Progenitor cell of endocrine pancreas (in vitro differentiated cells): ENCODE measurements around the gene RAG1. TPM values are rescaled to one million over a fixed set of nuclear protein-coding genes. Genes with fewer than 3 reads are reported as not detected.
"Not testable (repeated sequence)": the region's sequence is repeated elsewhere in the genome, so short reads cannot be mapped to it uniquely, and the experiment has no call there.

ENCODE experiments used
- DNase-seq: peaks from one replicate; pipeline ENCODE4 v3.0.0; 2021; ENCODE audit warnings: low spot score; ENCODE audit not compliant: unreplicated experiment
- H3K27ac Mint-ChIP-seq: 2 replicates; pipeline ENCODE4 v1.8.0; 2021; ENCODE audit warnings: mild to moderate bottlenecking, moderate library complexity, mixed read lengths
- H3K27me3 Mint-ChIP-seq: 2 replicates; pipeline ENCODE4 v1.8.0; 2021; ENCODE audit warnings: mixed read lengths
- H3K36me3 Mint-ChIP-seq: 2 replicates; pipeline ENCODE4 v1.8.0; 2022; ENCODE audit warnings: mixed read lengths; ENCODE audit not compliant: insufficient read depth
- H3K4me1 Mint-ChIP-seq: 2 replicates; pipeline ENCODE4 v1.8.0; 2021; ENCODE audit warnings: low read depth, mixed read lengths
- H3K4me3 Mint-ChIP-seq: 2 replicates; pipeline ENCODE4 v1.8.0; 2021; ENCODE audit warnings: low read depth, mild to moderate bottlenecking, moderate library complexity, mixed read lengths
- H3K9me3 Mint-ChIP-seq: 2 replicates; pipeline ENCODE4 v1.8.0; 2021; ENCODE audit warnings: low read depth, mixed read lengths
- total RNA-seq: library from RNA; stranded (reverse); gene quantifications from 2 replicates; pipeline ENCODE4 v1.2.1, GENCODE V29; 2021
- TF ChIP-seq, protein P1 (sequence below): fragments of 200-600 bp; sonication (generic); IDR thresholded peaks from one replicate; pipeline ENCODE4 v1.5.0; 2021; ENCODE audit warnings: antibody characterized with exemption, mild to moderate bottlenecking; ENCODE audit not compliant: unreplicated experiment

The RAG1 gene
- total RNA-seq, 1 donor from 2014 or later: 0.65 TPM

DNA sequence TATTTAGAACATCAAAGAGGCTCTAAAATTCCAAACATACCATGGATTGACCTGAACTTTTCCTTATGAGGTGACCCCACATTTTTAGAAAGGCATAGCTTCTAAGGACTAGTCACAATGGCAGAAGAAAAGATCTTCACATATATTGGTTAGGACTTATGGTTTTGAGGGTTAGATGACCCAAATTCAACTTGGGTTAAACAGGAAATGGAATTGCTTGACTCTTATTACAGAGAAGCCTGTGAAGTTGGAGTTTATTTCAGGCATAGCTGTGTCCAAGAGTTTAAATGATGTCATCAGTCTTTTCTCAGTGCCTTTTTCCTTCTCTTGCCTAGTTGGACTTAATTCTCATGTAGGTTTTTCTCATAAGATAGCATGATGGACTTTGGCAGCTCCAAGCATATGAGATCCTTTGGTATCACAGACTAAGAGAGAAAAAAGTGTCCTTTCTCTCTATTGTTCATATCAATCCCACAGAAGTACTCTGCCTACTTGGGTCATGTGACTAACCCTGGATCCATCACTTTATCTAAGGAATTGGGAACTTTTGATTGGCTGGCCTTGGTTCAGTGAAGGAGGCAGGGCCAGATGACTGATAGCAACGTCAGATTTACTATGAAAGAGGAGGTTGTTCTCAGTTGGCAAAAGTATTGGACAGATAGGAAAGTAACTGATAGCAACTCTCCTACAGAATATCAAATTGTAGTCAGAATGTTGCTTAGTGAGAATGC, 17.3 kb upstream of the RAG1 start:
- peaks cover 5% of the 10 kb centered on the region for H3K9me3 Mint-ChIP-seq
- no peaks in the 10 kb centered on the region for H3K4me1 Mint-ChIP-seq
- no peak for DNase-seq
- no peak overlapping the region for H3K4me3 Mint-ChIP-seq
- H3K36me3 Mint-ChIP-seq: no peaks in the 10 kb centered on the region
- H3K27me3 Mint-ChIP-seq: peaks cover 8% of the 10 kb centered on the region
- TF ChIP-seq, protein P1, sequence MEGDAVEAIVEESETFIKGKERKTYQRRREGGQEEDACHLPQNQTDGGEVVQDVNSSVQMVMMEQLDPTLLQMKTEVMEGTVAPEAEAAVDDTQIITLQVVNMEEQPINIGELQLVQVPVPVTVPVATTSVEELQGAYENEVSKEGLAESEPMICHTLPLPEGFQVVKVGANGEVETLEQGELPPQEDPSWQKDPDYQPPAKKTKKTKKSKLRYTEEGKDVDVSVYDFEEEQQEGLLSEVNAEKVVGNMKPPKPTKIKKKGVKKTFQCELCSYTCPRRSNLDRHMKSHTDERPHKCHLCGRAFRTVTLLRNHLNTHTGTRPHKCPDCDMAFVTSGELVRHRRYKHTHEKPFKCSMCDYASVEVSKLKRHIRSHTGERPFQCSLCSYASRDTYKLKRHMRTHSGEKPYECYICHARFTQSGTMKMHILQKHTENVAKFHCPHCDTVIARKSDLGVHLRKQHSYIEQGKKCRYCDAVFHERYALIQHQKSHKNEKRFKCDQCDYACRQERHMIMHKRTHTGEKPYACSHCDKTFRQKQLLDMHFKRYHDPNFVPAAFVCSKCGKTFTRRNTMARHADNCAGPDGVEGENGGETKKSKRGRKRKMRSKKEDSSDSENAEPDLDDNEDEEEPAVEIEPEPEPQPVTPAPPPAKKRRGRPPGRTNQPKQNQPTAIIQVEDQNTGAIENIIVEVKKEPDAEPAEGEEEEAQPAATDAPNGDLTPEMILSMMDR: no peak
- H3K27ac Mint-ChIP-seq: no peak overlapping the region

DNA sequence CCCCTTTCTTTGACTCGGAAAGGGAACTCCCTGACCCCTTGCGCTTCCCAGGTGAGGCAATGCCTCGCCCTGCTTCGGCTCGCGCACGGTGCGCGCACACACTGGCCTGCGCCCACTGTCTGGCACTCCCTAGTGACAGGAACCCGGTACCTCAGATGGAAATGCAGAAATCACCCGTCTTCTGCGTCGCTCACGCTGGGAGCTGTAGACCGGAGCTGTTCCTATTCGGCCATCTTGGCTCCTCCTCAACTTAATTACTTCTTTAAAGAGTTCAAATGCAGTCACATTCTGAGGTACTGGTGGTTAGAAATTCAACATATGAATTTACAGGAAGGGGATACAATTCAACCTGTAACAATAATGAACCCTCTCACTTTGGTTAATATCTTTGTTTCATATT, 10.4 kb upstream of the RAG1 start:
- not testable (repeated sequence) for DNase-seq

DNA sequence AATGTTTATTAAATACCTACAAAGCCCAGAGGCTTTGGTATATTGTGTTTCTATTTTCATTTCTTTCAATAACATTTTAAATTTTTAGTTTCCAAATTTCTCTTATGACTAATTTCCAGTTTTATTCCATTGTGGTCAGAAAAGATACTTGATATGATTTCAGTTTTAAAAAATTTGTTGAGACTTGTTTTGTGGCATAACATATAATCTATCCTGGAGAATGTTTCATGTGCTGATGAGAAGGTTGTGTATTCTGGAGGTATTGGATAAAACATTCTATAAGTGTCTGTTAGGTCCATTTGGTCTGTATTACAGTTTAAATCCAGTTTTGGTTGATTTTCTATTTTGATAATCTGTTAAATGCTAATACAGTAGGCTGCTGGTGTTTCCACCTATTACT, 9.8 kb upstream of the RAG1 start:
- Mint-ChIP-seq H3K4me3 (peak overlapping the region; percentile 59), H3K27ac (no peak overlapping the region), H3K27me3 (no peaks in the 10 kb centered on the region), H3K36me3 (peaks cover 1% of the 10 kb centered on the region), H3K4me1 (no peaks in the 10 kb centered on the region), H3K9me3 (peaks cover 19% of the 10 kb centered on the region)
- DNase-seq: no peak
- TF ChIP-seq, protein P1: no peak

More for the DNA sequence above, 10.4 kb upstream of the RAG1 start:
- H3K27me3 Mint-ChIP-seq, H3K4me1 Mint-ChIP-seq, H3K36me3 Mint-ChIP-seq, H3K27ac Mint-ChIP-seq: not testable (repeated sequence)
- Mint-ChIP-seq H3K4me3 (peak overlapping the region; percentile 59), H3K9me3 (peaks cover 19% of the 10 kb centered on the region)

DNA sequence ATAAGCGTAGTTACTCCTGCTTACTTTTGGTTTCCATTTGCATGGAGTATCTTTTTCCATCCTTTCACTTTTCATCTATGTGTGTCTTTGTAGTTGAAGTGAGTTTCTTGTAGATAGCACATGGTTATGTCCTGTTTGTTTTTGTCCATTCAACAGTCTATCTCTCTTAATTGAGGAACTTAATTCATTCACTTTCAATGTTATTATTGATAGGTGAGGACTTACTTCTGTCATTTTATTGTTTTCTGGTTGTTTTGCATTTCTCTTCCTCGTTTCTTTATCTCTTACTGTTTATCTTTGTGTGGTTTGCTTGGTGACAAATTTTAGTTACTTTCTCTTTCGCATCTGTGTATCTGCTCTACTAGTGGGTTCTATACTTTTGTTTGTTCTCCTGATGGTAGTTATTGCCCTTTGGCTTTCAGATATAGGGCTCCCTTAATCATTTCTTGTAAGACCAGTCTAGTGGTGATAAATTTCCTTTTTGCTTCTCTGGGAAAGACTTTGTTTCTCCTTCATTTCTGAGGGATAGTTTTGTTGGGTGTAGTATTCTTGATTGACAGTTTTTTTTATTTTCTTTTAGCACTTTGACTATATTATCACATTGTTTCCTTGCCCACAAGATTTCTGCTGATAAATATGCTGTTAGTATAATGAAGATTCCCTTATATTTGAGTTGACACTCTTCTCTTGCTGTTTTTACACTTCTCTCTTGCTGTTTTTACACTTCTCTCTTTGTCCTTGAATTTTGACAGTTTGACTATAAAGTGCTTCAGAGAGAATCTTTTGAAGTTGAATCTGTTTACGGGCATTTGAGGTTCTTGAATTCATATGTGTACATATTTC, 9.0 kb upstream of the RAG1 start:
- Mint-ChIP-seq H3K4me3 (no peak overlapping the region), H3K4me1 (no peaks in the 10 kb centered on the region), H3K9me3 (peaks cover 19% of the 10 kb centered on the region), H3K36me3 (peaks cover 1% of the 10 kb centered on the region), H3K27me3 (no peaks in the 10 kb centered on the region), H3K27ac (no peak overlapping the region)
- TF ChIP-seq, protein P1: no peak
- no peak for DNase-seq

DNA sequence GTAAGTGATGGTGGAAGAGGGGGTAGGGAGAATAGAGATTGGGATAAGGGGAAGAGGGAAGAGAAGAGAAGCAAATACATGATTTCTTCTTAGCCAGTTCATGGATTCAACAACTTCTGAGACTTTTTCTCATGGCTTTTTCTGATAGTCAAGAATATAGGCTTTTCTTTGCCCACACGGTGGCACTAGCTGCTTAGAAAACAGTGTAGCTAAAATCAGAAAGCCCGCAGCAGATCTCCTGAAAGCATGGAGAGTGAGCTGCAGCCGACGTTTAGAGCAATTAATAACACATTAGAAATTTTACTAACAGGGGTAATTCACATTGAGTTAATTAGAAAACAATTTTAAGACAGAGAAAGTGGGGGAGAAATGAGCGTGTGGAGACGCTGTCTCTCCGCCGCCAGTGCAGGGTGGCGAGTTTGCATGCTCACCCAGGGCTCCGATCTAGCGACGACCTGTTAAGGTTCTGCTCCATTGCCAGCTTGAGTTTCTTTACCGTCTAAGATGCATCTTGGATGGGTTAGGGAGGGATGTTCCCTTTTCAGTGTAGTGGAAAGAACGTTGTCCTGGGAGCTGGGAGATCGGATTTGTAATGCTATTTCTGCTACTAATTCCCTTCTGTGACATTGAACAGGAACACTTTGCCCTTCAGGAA, 3.3 kb upstream of the RAG1 start:
- Mint-ChIP-seq H3K27ac (no peak overlapping the region), H3K9me3 (peaks cover 4% of the 10 kb centered on the region), H3K27me3 (peaks cover 22% of the 10 kb centered on the region), H3K4me1 (peaks cover 2% of the 10 kb centered on the region), H3K36me3 (no peaks in the 10 kb centered on the region), H3K4me3 (peak overlapping the region; percentile 66)
- TF ChIP-seq, protein P1: peak; percentile 81
- DNase-seq: peak; percentile 18
